Measurements from ENCODE around the gene EIF4A2.

EIF4A2 gene

DNA sequence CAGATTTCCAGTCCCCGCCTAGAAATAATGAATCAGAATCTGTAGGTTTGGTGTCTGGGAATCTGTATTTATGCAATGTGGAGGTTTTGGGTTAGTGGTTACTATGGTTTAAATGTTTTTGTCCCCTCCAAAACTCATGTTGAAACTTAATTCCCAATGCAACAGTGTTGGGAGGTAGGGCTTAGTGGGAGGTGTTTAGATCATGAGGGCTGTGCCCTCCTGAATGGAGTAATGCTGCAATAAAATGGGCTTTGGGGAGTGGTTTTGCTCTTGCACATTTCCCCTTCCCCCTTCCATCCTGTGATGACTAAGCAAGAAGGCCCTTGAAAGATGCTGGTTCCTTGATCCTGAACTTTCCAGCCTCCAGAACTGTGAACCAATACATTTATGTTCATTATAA lies 32.1 kb downstream of the EIF4A2 start:
- Histone ChIP-seq H4K20me1 (ENCODE audit: insufficient read depth, low read length) (no peaks in the 10 kb centered on the region), H3K36me3 (ENCODE audit: insufficient read depth, low read length) (no peaks in the 10 kb centered on the region), H3K79me2 (ENCODE audit: insufficient read depth, low read length) (no peaks in the 10 kb centered on the region), H3K4me2 (ENCODE audit: insufficient read depth, low read length) (no peak overlapping the region), H3K9ac (ENCODE audit: low read depth, low read length) (no peak overlapping the region), H3K27me3 (ENCODE audit: insufficient read depth, low read length, poor library complexity) (peaks cover 3% of the 10 kb centered on the region), H3K4me1 (ENCODE audit: insufficient read depth, low read length) (0 out of 2 replicates have a peak, but pooled peaks cover 6% of the 10 kb centered on the region), H2AFZ (ENCODE audit: low read depth, low read length) (no peak overlapping the region), H3K9me3 (ENCODE audit: insufficient read depth, low read length, severe bottlenecking) (no peaks in the 10 kb centered on the region), H3K27ac (ENCODE audit: low read length) (no peak overlapping the region), H3K4me3 (ENCODE audit: low read depth in 1 of 2, low read length in 2 of 2) (no peak overlapping the region)
- ATAC-seq (ENCODE audit: insufficient read depth, low read depth), result peak; percentile 72
- TF ChIP-seq EZH2 (IDR thresholded peaks at IDR 0.05; ENCODE audit: borderline replicate concordance, low read depth, low read length, severe bottlenecking), result no peak
- TF ChIP-seq, protein P1, sequence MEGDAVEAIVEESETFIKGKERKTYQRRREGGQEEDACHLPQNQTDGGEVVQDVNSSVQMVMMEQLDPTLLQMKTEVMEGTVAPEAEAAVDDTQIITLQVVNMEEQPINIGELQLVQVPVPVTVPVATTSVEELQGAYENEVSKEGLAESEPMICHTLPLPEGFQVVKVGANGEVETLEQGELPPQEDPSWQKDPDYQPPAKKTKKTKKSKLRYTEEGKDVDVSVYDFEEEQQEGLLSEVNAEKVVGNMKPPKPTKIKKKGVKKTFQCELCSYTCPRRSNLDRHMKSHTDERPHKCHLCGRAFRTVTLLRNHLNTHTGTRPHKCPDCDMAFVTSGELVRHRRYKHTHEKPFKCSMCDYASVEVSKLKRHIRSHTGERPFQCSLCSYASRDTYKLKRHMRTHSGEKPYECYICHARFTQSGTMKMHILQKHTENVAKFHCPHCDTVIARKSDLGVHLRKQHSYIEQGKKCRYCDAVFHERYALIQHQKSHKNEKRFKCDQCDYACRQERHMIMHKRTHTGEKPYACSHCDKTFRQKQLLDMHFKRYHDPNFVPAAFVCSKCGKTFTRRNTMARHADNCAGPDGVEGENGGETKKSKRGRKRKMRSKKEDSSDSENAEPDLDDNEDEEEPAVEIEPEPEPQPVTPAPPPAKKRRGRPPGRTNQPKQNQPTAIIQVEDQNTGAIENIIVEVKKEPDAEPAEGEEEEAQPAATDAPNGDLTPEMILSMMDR (IDR thresholded peaks at IDR 0.05; ENCODE audit: borderline replicate concordance, extremely low read depth, low read length, poor library complexity, severe bottlenecking), result no peak
- DNase-seq, result no peak

DNA sequence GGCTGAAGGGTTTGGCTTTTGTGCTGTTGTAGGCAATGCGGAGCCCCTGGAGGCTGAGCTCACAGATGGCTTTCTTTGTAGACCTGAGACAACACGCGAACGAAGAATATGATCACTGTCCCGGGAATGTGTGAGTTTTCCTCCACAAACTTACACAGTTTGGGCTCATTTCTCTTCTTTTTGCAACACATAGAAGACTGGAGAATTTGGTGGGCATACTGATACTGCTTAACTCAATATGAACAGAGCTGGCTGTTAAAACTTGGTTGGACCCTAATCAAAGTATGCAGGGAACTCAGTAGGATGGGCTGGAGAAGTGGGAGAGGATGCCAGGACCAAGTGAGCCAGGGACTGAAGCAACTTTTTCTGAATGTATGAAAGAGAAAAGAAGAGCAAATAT lies 35.1 kb downstream of the EIF4A2 start:
- no peaks in the 10 kb centered on the region for H3K9me3 ChIP-seq (ENCODE audit: insufficient read depth, low read length, severe bottlenecking)
- H3K9ac ChIP-seq (ENCODE audit: low read depth, low read length), result no peak overlapping the region
- no peaks in the 10 kb centered on the region for H4K20me1 ChIP-seq (ENCODE audit: insufficient read depth, low read length)
- DNase-seq (no peak), ATAC-seq (ENCODE audit: insufficient read depth, low read depth) (no peak)
- no peak overlapping the region for H3K4me3 ChIP-seq (ENCODE audit: low read depth in 1 of 2, low read length in 2 of 2)
- H3K79me2 ChIP-seq (ENCODE audit: insufficient read depth, low read length), result no peaks in the 10 kb centered on the region
- no peaks in the 10 kb centered on the region for H3K36me3 ChIP-seq (ENCODE audit: insufficient read depth, low read length)
- H3K4me2 ChIP-seq (ENCODE audit: insufficient read depth, low read length), result no peak overlapping the region
- TF ChIP-seq, protein P1 (IDR thresholded peaks at IDR 0.05; ENCODE audit: borderline replicate concordance, extremely low read depth, low read length, poor library complexity, severe bottlenecking), result no peak
- TF ChIP-seq EZH2 (IDR thresholded peaks at IDR 0.05; ENCODE audit: borderline replicate concordance, low read depth, low read length, severe bottlenecking), result no peak
- no peak overlapping the region for H2AFZ ChIP-seq (ENCODE audit: low read depth, low read length)
- peaks cover 3% of the 10 kb centered on the region for H3K27me3 ChIP-seq (ENCODE audit: insufficient read depth, low read length, poor library complexity)
- H3K4me1 ChIP-seq (ENCODE audit: insufficient read depth, low read length), result 0 out of 2 replicates have a peak, but pooled peaks cover 6% of the 10 kb centered on the region
- H3K27ac ChIP-seq (ENCODE audit: low read length), result no peak overlapping the region

DNA sequence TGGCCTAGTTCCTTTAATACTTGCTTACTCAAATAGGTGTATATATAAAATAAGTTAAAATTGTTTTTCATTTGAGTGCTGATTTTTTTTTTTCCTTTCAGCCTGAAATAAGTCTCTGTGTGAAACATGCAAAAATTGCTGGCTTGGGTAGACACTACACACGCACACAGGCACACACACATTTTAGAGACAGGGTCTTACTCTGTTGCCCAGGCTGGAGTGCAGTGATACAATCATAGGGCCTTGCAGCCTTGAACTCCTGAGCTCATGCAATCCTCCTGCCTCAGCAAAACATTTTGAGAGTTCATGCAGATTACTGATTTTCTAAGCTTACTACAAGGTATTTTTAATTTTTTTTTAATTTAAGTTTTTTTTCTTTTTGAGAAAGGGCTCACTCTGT lies 35.6 kb downstream of the EIF4A2 start:
- H3K9ac ChIP-seq (ENCODE audit: low read depth, low read length), result no peak overlapping the region
- H4K20me1 ChIP-seq (ENCODE audit: insufficient read depth, low read length), result no peaks in the 10 kb centered on the region
- H3K36me3 ChIP-seq (ENCODE audit: insufficient read depth, low read length), result no peaks in the 10 kb centered on the region
- H2AFZ ChIP-seq (ENCODE audit: low read depth, low read length), result no peak overlapping the region
- no peaks in the 10 kb centered on the region for H3K79me2 ChIP-seq (ENCODE audit: insufficient read depth, low read length)
- H3K4me2 ChIP-seq (ENCODE audit: insufficient read depth, low read length), result no peak overlapping the region
- peaks cover under 1% of the 10 kb centered on the region for H3K27me3 ChIP-seq (ENCODE audit: insufficient read depth, low read length, poor library complexity)
- H3K4me3 ChIP-seq (ENCODE audit: low read depth in 1 of 2, low read length in 2 of 2), result no peak overlapping the region
- DNase-seq (no peak), ATAC-seq (ENCODE audit: insufficient read depth, low read depth) (no peak)
- TF ChIP-seq, protein P1 (IDR thresholded peaks at IDR 0.05; ENCODE audit: borderline replicate concordance, extremely low read depth, low read length, poor library complexity, severe bottlenecking), result no peak
- TF ChIP-seq EZH2 (IDR thresholded peaks at IDR 0.05; ENCODE audit: borderline replicate concordance, low read depth, low read length, severe bottlenecking), result no peak
- H3K9me3 ChIP-seq (ENCODE audit: insufficient read depth, low read length, severe bottlenecking), result no peaks in the 10 kb centered on the region
- no peak overlapping the region for H3K27ac ChIP-seq (ENCODE audit: low read length)
- 0 out of 2 replicates have a peak, but pooled peaks cover 6% of the 10 kb centered on the region for H3K4me1 ChIP-seq (ENCODE audit: insufficient read depth, low read length)
